Stomach (tissue), 9 donors: Measurements from ENCODE around the gene PAOX. TPM values are rescaled to one million over a fixed set of nuclear protein-coding genes. Genes with fewer than 3 reads are reported as not detected.

Source experiments
- DNase-seq, 2 donors: peaks; one replicate each; pipeline versions ENCODE4 v3.0.0 to v3.0.0-alpha.2; 2013 to 2019
- H3K27ac ChIP-seq, 5 donors: fragments of 200-600 bp in 4 of 5; sonication (generic) in 4 of 5; one replicate each; pipeline ENCODE4 v1.5.1; 2013 to 2019; ENCODE audit warnings: mild to moderate bottlenecking in 1 of 5, moderate library complexity in 1 of 5
- H3K27me3 ChIP-seq, 3 donors: fragments of 200-600 bp; sonication (generic); one replicate each; pipeline ENCODE4 v1.5.1; 2017 to 2019; ENCODE audit warnings: mixed run types in 1 of 3
- H3K36me3 ChIP-seq, 4 donors: fragments of 200-600 bp; sonication (generic); 1 replicate in 3 of 4; 2 replicates in 1 of 4; pipeline ENCODE4 v1.5.1; 2016 to 2019
- H3K4me1 ChIP-seq, 4 donors: fragments of 200-600 bp; sonication (generic); one replicate each; pipeline ENCODE4 v1.5.1; 2016 to 2019
- H3K4me3 ChIP-seq, 4 donors: fragments of 200-600 bp; sonication (generic) in 3 of 4; one replicate each; pipeline ENCODE4 v1.5.1; 2016 to 2019; ENCODE audit warnings: mild to moderate bottlenecking in 1 of 4
- H3K9me3 ChIP-seq, 4 donors: fragments of 200-600 bp; sonication (generic); one replicate each; pipeline ENCODE4 v1.5.1; 2016 to 2019
- EP300 ChIP-seq: sonication (generic); formaldehyde crosslinking; IDR thresholded peaks from one replicate; pipeline ENCODE4 v1.6.1; 2017; ENCODE audit warnings: antibody characterized with exemption
- POLR2A ChIP-seq, 4 donors: fragments of 450-650 bp; IDR thresholded peaks; one replicate each; pipeline ENCODE4 v1.6.1; 2016; ENCODE audit warnings: antibody characterized with exemption in 4 of 4, control low read depth in 2 of 4, mild to moderate bottlenecking in 1 of 4, moderate library complexity in 1 of 4
- POLR2AphosphoS5 ChIP-seq, 3 donors: sonication (generic); formaldehyde crosslinking; IDR thresholded peaks; one replicate each; pipeline ENCODE4 v1.6.1; 2016; ENCODE audit warnings: antibody characterized with exemption in 3 of 3
- WGBS, 5 donors: extraction: QIAGEN DNeasy Blood & Tissue Kit in 3 of 5; methylation state at CpG; one replicate each; pipeline versions ENCODE4 v1.1.5 to v1.1.7; 2013 to 2018; 5-methylcytosine and 5-hydroxymethylcytosine counted together
- intact Hi-C: fragments of 100-400 bp; cut with DNase I; formaldehyde crosslinking; loops from one replicate; pipeline ENCODE4 v1.15.1; 2023; ENCODE audit warnings: low total_unique reads
- polyA plus RNA-seq, 3 donors: library from polyadenylated mRNA; stranded (reverse); fragments of 200-250 nt; gene quantifications; one replicate each; pipeline ENCODE4 v1.2.3, GENCODE V29; 2013
- small RNA-seq, 4 donors: library from RNA; depleted of rRNA; stranded (forward); fragments of <200 nt; gene quantifications; one replicate each; pipeline ENCODE3, GENCODE V24; 2016
- total RNA-seq, 5 donors: library from RNA; depleted of rRNA; stranded (reverse); fragments of >200 nt; gene quantifications; one replicate each; pipeline versions ENCODE4 v1.1.0 to v1.2.3, GENCODE V29; 2014 to 2016
- TF ChIP-seq, protein P1 (sequence below), 7 experiments: fragments of 450-650 bp in 4 of 7; fragments of 200-600 bp in 3 of 7; sonication (generic) in 3 of 7; IDR thresholded peaks; one replicate each; pipeline ENCODE4 v1.5.1; 2016 to 2019; ENCODE audit warnings: antibody characterized with exemption in 7 of 7, control low read depth in 2 of 7, mild to moderate bottlenecking in 1 of 7
- donor health status: healthy with polysubstance abuse.
- donor health status: Bipolar disorder and iron deficiency.
- donor health status: healthy.

Gene PAOX
- total and polyA plus RNA-seq, 8 donors = 3.3 to 40.0 (median 11.5) TPM

DNA sequence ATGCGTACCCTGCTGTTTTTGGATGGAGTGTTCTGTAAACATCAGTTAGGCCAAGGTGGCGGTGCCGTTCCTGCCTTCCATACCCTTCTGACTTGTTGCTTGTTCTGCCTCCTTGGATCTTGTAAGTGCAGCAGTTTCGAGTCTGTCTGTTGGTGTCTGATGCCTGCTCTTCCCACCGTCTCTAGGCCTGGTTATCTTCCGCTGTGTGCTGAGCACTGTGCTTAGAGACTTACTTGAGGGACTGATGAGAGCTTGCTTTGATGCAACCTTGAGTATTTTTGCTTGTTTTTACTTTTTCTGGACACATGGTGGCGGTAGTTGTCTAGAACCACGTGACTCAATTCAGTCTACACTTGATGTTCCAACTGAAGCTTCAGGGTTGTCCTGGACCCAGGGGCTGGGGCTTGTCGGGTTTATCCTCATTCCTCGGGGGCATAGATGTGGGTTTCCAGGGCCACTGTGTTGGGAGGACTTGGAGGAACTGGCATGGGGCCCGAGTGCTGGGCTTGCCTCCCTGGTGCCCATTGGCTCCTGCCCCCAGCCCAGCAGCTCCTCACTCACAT, 59.7 kb downstream of the PAOX start:
- Histone ChIP-seq H3K4me3 (no peak overlapping the region), H3K36me3 (no peaks in the 10 kb centered on the region), H3K27ac (no peak overlapping the region), H3K4me1 (no peaks in the 10 kb centered on the region), H3K27me3 (no peaks in the 10 kb centered on the region), H3K9me3 (no peaks in the 10 kb centered on the region)
- DNase-seq = peak in 1 of 2 donors; percentile 23
- intact Hi-C loops = no loop called here
- 67 to 86% (median 77%) methylated on average over 11 of the region's 11 CpGs for WGBS, 5 donors
- TF ChIP-seq, protein P1, sequence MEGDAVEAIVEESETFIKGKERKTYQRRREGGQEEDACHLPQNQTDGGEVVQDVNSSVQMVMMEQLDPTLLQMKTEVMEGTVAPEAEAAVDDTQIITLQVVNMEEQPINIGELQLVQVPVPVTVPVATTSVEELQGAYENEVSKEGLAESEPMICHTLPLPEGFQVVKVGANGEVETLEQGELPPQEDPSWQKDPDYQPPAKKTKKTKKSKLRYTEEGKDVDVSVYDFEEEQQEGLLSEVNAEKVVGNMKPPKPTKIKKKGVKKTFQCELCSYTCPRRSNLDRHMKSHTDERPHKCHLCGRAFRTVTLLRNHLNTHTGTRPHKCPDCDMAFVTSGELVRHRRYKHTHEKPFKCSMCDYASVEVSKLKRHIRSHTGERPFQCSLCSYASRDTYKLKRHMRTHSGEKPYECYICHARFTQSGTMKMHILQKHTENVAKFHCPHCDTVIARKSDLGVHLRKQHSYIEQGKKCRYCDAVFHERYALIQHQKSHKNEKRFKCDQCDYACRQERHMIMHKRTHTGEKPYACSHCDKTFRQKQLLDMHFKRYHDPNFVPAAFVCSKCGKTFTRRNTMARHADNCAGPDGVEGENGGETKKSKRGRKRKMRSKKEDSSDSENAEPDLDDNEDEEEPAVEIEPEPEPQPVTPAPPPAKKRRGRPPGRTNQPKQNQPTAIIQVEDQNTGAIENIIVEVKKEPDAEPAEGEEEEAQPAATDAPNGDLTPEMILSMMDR (IDR thresholded peaks at IDR 0.05) = peak in 2 of 7 experiments; percentile 3 to 6
- TF ChIP-seq POLR2A (IDR thresholded peaks at IDR 0.05) = no peak

DNA sequence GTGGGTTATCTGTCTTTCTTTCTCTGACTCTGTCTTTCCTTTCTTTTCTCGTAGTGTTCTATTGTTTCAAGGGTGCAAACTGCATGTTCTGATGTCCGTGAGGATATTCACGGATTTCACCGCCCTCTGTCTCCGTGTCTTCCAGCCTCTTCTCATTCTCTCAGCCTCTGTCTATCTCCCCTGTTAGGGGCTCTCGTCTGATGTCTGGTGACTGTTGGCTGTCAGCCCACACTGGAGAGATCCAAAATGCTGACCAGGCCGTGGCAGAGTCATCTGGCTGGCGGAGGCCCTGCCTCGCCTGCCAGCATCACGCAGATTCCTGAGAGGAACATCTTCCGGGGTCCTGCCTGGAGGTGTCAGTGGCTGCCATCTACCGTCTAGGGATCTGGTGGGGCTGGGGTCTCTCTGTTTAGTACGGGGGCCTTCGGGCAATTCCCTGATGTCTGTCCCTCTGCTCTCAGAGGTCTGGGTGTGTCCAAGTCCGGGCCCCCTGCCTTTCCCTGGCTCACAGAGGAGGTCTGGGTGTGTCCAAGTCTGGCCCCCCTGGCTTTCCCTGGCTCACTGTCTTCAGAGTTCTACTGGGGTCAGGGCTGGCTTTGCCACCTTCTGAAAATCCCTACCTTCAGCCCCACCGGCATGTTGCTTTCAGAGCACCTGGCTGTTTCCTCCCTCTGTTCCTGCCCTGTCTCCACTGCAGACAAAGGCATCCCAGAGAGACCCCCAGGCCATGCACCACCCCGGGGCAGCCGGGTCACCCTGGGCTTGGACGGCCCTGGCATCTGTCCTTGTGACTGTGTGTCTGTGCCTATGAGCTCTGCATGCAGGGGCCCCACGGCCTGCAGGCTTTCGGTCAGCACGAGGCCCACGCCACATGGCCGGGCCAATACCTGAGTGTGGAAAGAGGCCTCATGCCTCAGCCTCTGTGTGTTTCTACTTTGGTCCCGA, 60.7 kb downstream of the PAOX start:
- Histone ChIP-seq H3K4me1 (no peaks in the 10 kb centered on the region), H3K36me3 (no peaks in the 10 kb centered on the region), H3K27me3 (no peaks in the 10 kb centered on the region), H3K27ac (no peak overlapping the region), H3K4me3 (no peak overlapping the region), H3K9me3 (no peaks in the 10 kb centered on the region)
- TF ChIP-seq, protein P1 (IDR thresholded peaks at IDR 0.05) = no peak
- TF ChIP-seq POLR2AphosphoS5 (IDR thresholded peaks at IDR 0.05) (no peak), POLR2A (IDR thresholded peaks at IDR 0.05) (no peak), EP300 (no peak)
- intact Hi-C loops = no loop called here
- 85 to 91% (median 90%) methylated on average over 20 to 25 of the region's 25 CpGs for WGBS, 5 donors
- DNase-seq = peak in 1 of 2 donors; percentile 1

DNA sequence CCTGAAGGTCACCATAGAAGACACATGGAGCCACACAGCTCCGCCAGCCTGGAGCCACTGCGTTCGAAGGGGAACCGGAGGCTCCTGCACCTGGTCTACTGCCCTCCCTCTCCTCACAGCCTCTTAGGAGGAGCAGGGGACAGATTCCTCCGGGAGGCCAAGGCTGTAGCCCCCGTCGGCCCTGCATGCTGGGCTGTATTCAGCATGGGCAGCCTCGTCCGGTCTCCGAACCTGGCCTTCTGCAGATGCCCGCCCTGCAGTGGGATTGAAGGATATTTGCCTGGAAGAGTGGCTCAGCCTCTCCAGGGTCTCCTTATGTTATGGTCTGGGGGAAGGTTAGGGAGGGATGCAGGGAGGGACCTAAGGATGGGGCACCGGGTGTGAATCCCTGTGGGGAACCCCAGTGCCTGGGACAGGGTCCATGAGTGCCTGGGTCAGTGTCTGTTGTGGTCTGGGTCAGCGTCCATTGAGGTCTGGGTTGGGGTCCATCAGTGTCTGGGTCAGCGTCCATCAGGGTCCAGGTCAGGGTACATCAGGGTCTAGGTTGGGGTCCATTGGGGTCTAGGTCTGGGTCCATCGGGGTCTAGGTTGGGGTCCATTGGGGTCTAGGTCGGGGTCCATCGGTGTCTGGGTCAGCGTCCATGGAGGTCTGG, 61.7 kb downstream of the PAOX start:
- WGBS, 5 donors = 85 to 97% (median 95%) methylated on average over 7 to 18 of the region's 18 CpGs
- TF ChIP-seq POLR2A (IDR thresholded peaks at IDR 0.05) (no peak), EP300 (no peak), POLR2AphosphoS5 (IDR thresholded peaks at IDR 0.05) (no peak)
- TF ChIP-seq, protein P1 (IDR thresholded peaks at IDR 0.05) = no peak
- Histone ChIP-seq H3K27ac (no peak overlapping the region), H3K4me3 (no peak overlapping the region), H3K27me3 (no peaks in the 10 kb centered on the region), H3K4me1 (no peaks in the 10 kb centered on the region), H3K9me3 (peaks cover 0 to 7% (median 5%) of the 10 kb centered on the region in 4 donors), H3K36me3 (no peaks in the 10 kb centered on the region)
- no peak for DNase-seq
- intact Hi-C loops = no loop called here

Small RNA genes within 50 kb of the gene (small RNA-seq; reads per million reads assigned to genes)
- gene AL360181.4 (0 reads per million in 4 donors), gene BANF1P2 (0 reads per million in 4 donors), gene MIR3944 (0 to 0.83 (median 0.05) reads per million in 4 donors)

Other genes starting within 250 kb of the PAOX start
- gene KNDC1, start 219.0 kb upstream of the PAOX start, total RNA-seq = 1 to 10 TPM in 2 of 5 donors, under 1 TPM in 2, not detected in 1; 0.55 to 1.7 (median 0.80) TPM
- under 1 TPM; 0.05 to 1.00 (median 0.46) TPM for gene KNDC1, start 219.0 kb upstream of the PAOX start, polyA plus RNA-seq
- gene UTF1, start 149.0 kb upstream of the PAOX start, total RNA-seq = not detected
- not detected for gene UTF1, start 149.0 kb upstream of the PAOX start, polyA plus RNA-seq
- gene VENTX, start 141.4 kb upstream of the PAOX start, total RNA-seq = 1 to 10 TPM in 1 of 5 donors, under 1 TPM in 2, not detected in 2; 0.45 to 3.2 (median 0.58) TPM
- under 1 TPM; 0.15 to 0.75 (median 0.35) TPM for gene VENTX, start 141.4 kb upstream of the PAOX start, polyA plus RNA-seq
- 10 to 100 TPM in 1 of 5 donors, 1 to 10 TPM in 3, not detected in 1; 3.3 to 50.8 (median 5.0) TPM for gene ADAM8, start 102.4 kb upstream of the PAOX start, total RNA-seq
- gene ADAM8, start 102.4 kb upstream of the PAOX start, polyA plus RNA-seq = 1 to 10 TPM; 1.8 to 4.4 (median 3.6) TPM
- gene TUBGCP2, start 70.4 kb upstream of the PAOX start, total RNA-seq = 100 to 1,000 TPM in 1 of 5 donors, 10 to 100 TPM in 4; 18.3 to 117 (median 41.9) TPM
- 10 to 100 TPM; 40.3 to 89.8 (median 68.7) TPM for gene TUBGCP2, start 70.4 kb upstream of the PAOX start, polyA plus RNA-seq
- 10 to 100 TPM; 12.7 to 82.1 (median 27.2) TPM for gene ZNF511, start 70.3 kb upstream of the PAOX start, total RNA-seq
- gene ZNF511, start 70.3 kb upstream of the PAOX start, polyA plus RNA-seq = 10 to 100 TPM; 55.8 to 63.4 (median 60.0) TPM
- gene CALY, start 42.4 kb upstream of the PAOX start, total RNA-seq = 1 to 10 TPM in 2 of 5 donors, not detected in 3; 2.0 to 2.6 TPM
- gene CALY, start 42.4 kb upstream of the PAOX start, polyA plus RNA-seq = under 1 TPM in 2 of 3 donors, not detected in 1; 0.44 to 0.78 TPM
- gene PRAP1, start 31.9 kb upstream of the PAOX start, total RNA-seq = 10 to 100 TPM in 1 of 5 donors, 1 to 10 TPM in 1, not detected in 3; 4.8 to 13.9 TPM
- gene PRAP1, start 31.9 kb upstream of the PAOX start, polyA plus RNA-seq = not detected
- gene FUOM, start 21.2 kb upstream of the PAOX start, total RNA-seq = 10 to 100 TPM in 1 of 5 donors, 1 to 10 TPM in 2, not detected in 2; 6.4 to 16.2 (median 7.2) TPM
- gene FUOM, start 21.2 kb upstream of the PAOX start, polyA plus RNA-seq = 10 to 100 TPM; 19.6 to 38.3 (median 36.7) TPM
- gene ECHS1, start 5.9 kb upstream of the PAOX start, total RNA-seq = 10 to 100 TPM in 4 of 5 donors, 1 to 10 TPM in 1; 5.3 to 81.7 (median 46.8) TPM
- 100 to 1,000 TPM in 2 of 3 donors, 10 to 100 TPM in 1; 99.6 to 103 (median 103) TPM for gene ECHS1, start 5.9 kb upstream of the PAOX start, polyA plus RNA-seq
- gene MTG1, start 14.9 kb downstream of the PAOX start, total RNA-seq = 100 to 1,000 TPM in 3 of 5 donors, 10 to 100 TPM in 2; 36.7 to 177 (median 133) TPM
- gene MTG1, start 14.9 kb downstream of the PAOX start, polyA plus RNA-seq = 10 to 100 TPM; 38.8 to 52.9 (median 41.3) TPM
- gene SPRN, start 45.4 kb downstream of the PAOX start, total RNA-seq = not detected
- 1 to 10 TPM in 1 of 3 donors, under 1 TPM in 1, not detected in 1; 0.18 to 5.2 TPM for gene SPRN, start 45.4 kb downstream of the PAOX start, polyA plus RNA-seq
- 1 to 10 TPM in 4 of 5 donors, under 1 TPM in 1; 0.89 to 9.3 (median 8.1) TPM for gene SCART1, start 74.7 kb downstream of the PAOX start, total RNA-seq
- gene SCART1, start 74.7 kb downstream of the PAOX start, polyA plus RNA-seq = under 1 TPM in 2 of 3 donors, not detected in 1; 0.43 to 0.44 TPM
- gene CYP2E1, start 148.1 kb downstream of the PAOX start, total RNA-seq = 10 to 100 TPM in 2 of 5 donors, 1 to 10 TPM in 2, not detected in 1; 1.7 to 19.9 (median 11.6) TPM
- gene CYP2E1, start 148.1 kb downstream of the PAOX start, polyA plus RNA-seq = 1 to 10 TPM; 4.0 to 5.0 (median 4.6) TPM
- gene SYCE1, start 186.3 kb downstream of the PAOX start, total RNA-seq = not detected
- 1 to 10 TPM in 1 of 3 donors, under 1 TPM in 2; 0.45 to 1.7 (median 0.50) TPM for gene SYCE1, start 186.3 kb downstream of the PAOX start, polyA plus RNA-seq
- not detected for gene FRG2B, start 247.5 kb downstream of the PAOX start, total RNA-seq
- gene FRG2B, start 247.5 kb downstream of the PAOX start, polyA plus RNA-seq = not detected